ENCODE measurements around the gene PLD5.
"Not testable (repeated sequence)": the region's sequence is repeated elsewhere in the genome, so short reads cannot be mapped to it uniquely, and the experiment has no call there.

Gene PLD5

GRCh38 chr1:242489545-242489944 is 35.0 kb downstream of the PLD5 start:
- no peak for DNase-seq (ENCODE audit: low read depth in 3 of 3)

- no peak for DNase-seq (ENCODE audit: low read depth in 3 of 3)
Measured at GRCh38 chr1:242477944-242478343, 46.6 kb downstream of the PLD5 start.

GRCh38 chr1:242470774-242471173 is 53.7 kb downstream of the PLD5 start:
- DNase-seq (ENCODE audit: low read depth in 3 of 3) = no peak

GRCh38 chr1:242468784-242469183 is 55.7 kb downstream of the PLD5 start:
- DNase-seq (ENCODE audit: low read depth in 3 of 3) = no peak

GRCh38 chr1:242467556-242468145 is 56.8 kb downstream of the PLD5 start:
- peak in 1 of 3 donors; percentile 14 for DNase-seq (ENCODE audit: low read depth in 3 of 3)

- no peak for DNase-seq (ENCODE audit: low read depth in 3 of 3)
Measured at GRCh38 chr1:242462867-242463266, 61.6 kb downstream of the PLD5 start.

GRCh38 chr1:242459740-242460139 is 64.8 kb downstream of the PLD5 start:
- DNase-seq (ENCODE audit: low read depth in 3 of 3) = not testable (repeated sequence)

- no peak for DNase-seq (ENCODE audit: low read depth in 3 of 3)
Measured at GRCh38 chr1:242456726-242457269, 67.7 kb downstream of the PLD5 start.

- DNase-seq (ENCODE audit: low read depth in 3 of 3) = no peak
Measured at GRCh38 chr1:242455052-242455361, 69.5 kb downstream of the PLD5 start.

GRCh38 chr1:242454262-242455051 is 70.0 kb downstream of the PLD5 start:
- DNase-seq (ENCODE audit: low read depth in 3 of 3) = no peak

GRCh38 chr1:242452573-242452972 is 71.9 kb downstream of the PLD5 start:
- no peak for DNase-seq (ENCODE audit: low read depth in 3 of 3)

- DNase-seq (ENCODE audit: low read depth in 3 of 3) = no peak
Measured at GRCh38 chr1:242449661-242450060, 74.8 kb downstream of the PLD5 start.

- no peak for DNase-seq (ENCODE audit: low read depth in 3 of 3)
Measured at GRCh38 chr1:242448910-242449645, 75.4 kb downstream of the PLD5 start.

GRCh38 chr1:242447689-242448088 is 76.8 kb downstream of the PLD5 start:
- no peak for DNase-seq (ENCODE audit: low read depth in 3 of 3)

GRCh38 chr1:242440757-242441156 is 83.7 kb downstream of the PLD5 start:
- DNase-seq (ENCODE audit: low read depth in 3 of 3) = no peak

- no peak for DNase-seq (ENCODE audit: low read depth in 3 of 3)
Measured at GRCh38 chr1:242435200-242435599, 89.3 kb downstream of the PLD5 start.

GRCh38 chr1:242432491-242433095 is 91.9 kb downstream of the PLD5 start:
- DNase-seq (ENCODE audit: low read depth in 3 of 3) = no peak

GRCh38 chr1:242431786-242432185 is 92.7 kb downstream of the PLD5 start:
- no peak for DNase-seq (ENCODE audit: low read depth in 3 of 3)

- no peak for DNase-seq (ENCODE audit: low read depth in 3 of 3)
Measured at GRCh38 chr1:242430956-242431355, 93.5 kb downstream of the PLD5 start.

GRCh38 chr1:242428399-242429190 is 95.9 kb downstream of the PLD5 start:
- DNase-seq (ENCODE audit: low read depth in 3 of 3) = no peak

- no peak for DNase-seq (ENCODE audit: low read depth in 3 of 3)
Measured at GRCh38 chr1:242427519-242427918, 97.0 kb downstream of the PLD5 start.
